Astrocyte (in vitro differentiated cells and primary cell): ENCODE results near the gene SAG.

Experiments used
- CTCF ChIP-seq: IDR thresholded peaks from 2 replicates; pipeline ENCODE4 v1.5.1; 2011; ENCODE audit warnings: low read depth, mild to moderate bottlenecking, inconsistent platforms, low read length, moderate library complexity; ENCODE audit not compliant: insufficient read depth
- EZH2 ChIP-seq: IDR thresholded peaks from 2 replicates; pipeline ENCODE4 v1.6.1; 2012; ENCODE audit warnings: mild to moderate bottlenecking, low read length, inconsistent platforms; ENCODE audit not compliant: insufficient read depth

GRCh38 chr2:233320470-233320869 lies 12.9 kb downstream of the SAG start:
- TF ChIP-seq CTCF (no peak), EZH2 (no peak)
